ENCODE data around the gene OR52D1.

- TF ChIP-seq, protein P1, sequence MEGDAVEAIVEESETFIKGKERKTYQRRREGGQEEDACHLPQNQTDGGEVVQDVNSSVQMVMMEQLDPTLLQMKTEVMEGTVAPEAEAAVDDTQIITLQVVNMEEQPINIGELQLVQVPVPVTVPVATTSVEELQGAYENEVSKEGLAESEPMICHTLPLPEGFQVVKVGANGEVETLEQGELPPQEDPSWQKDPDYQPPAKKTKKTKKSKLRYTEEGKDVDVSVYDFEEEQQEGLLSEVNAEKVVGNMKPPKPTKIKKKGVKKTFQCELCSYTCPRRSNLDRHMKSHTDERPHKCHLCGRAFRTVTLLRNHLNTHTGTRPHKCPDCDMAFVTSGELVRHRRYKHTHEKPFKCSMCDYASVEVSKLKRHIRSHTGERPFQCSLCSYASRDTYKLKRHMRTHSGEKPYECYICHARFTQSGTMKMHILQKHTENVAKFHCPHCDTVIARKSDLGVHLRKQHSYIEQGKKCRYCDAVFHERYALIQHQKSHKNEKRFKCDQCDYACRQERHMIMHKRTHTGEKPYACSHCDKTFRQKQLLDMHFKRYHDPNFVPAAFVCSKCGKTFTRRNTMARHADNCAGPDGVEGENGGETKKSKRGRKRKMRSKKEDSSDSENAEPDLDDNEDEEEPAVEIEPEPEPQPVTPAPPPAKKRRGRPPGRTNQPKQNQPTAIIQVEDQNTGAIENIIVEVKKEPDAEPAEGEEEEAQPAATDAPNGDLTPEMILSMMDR (IDR thresholded peaks at IDR 0.05), result no peak
- no peak for TF ChIP-seq POLR2A (IDR thresholded peaks at IDR 0.05)
Observed at GRCh38 chr11:5514841-5515240, 26.4 kb downstream of the OR52D1 start.

Data from suprapubic skin (tissue), 3 donors.